WTC11 (cell line): ENCODE data around the gene RPL13A. TPM values are rescaled to one million over a fixed set of nuclear protein-coding genes. Genes with fewer than 3 reads are reported as not detected.

ENCODE experiments used
- ATAC-seq: fragments of 200-7000 bp; cut with Tn5 transposase; 2 replicates; pipeline ENCODE4 v1.10.0; 2021; ENCODE audit warnings: mild to moderate bottlenecking, moderate library complexity
- CTCF ChIA-PET: fragments of 300-600 bp; sonication (Branson Sonifier 250); formaldehyde crosslinking; loops from one replicate; lab custom pipeline; 2021; ENCODE audit warnings: antibody characterized with exemption; lab: Charles Lee
- POLR2A ChIA-PET: fragments of 350-600 bp; sonication (Branson Sonifier 250); formaldehyde crosslinking; loops from one replicate; lab custom pipeline; 2021; ENCODE audit warnings: antibody characterized with exemption; lab: Charles Lee
- DNase-seq: peaks from one replicate; pipeline ENCODE4 v3.0.0; 2021; ENCODE audit warnings: low spot score
- H3K27ac Mint-ChIP-seq: 2 replicates; pipeline ENCODE4 v1.8.0; 2021; ENCODE audit warnings: mixed read lengths
- H3K27me3 Mint-ChIP-seq: 2 replicates; pipeline ENCODE4 v1.8.0; 2021; ENCODE audit warnings: low read depth, mild to moderate bottlenecking, moderate library complexity, mixed read lengths
- H3K36me3 Mint-ChIP-seq: 2 replicates; pipeline ENCODE4 v1.8.0; 2021; ENCODE audit warnings: mixed read lengths
- H3K4me1 Mint-ChIP-seq: 2 replicates; pipeline ENCODE4 v1.8.0; 2022; ENCODE audit warnings: mixed read lengths
- H3K4me3 Mint-ChIP-seq: 2 replicates; pipeline ENCODE4 v1.8.0; 2021; ENCODE audit warnings: mild to moderate bottlenecking, moderate library complexity, mixed read lengths
- H3K9me3 Mint-ChIP-seq: 2 replicates; pipeline ENCODE4 v1.8.0; 2021; ENCODE audit warnings: mixed read lengths
- AR ChIP-seq: fragments of 250-450 bp; sonication (Bioruptor Pico); IDR thresholded peaks from 2 replicates; pipeline ENCODE4 v1.9.0; 2021; ENCODE audit warnings: mild to moderate bottlenecking
- ATF1 ChIP-seq: sonication (generic); formaldehyde crosslinking; IDR thresholded peaks from 2 replicates; pipeline ENCODE4 v1.8.1; 2023; ENCODE audit warnings: mild to moderate bottlenecking, moderate library complexity, missing genetic modification reagents
- ATF2 ChIP-seq: sonication (generic); formaldehyde crosslinking; IDR thresholded peaks from 2 replicates; pipeline ENCODE4 v1.8.1; 2022; ENCODE audit warnings: low read depth, missing genetic modification reagents, borderline replicate concordance
- ATF3 ChIP-seq: sonication (generic); formaldehyde crosslinking; conservative IDR thresholded peaks from 2 replicates; pipeline ENCODE4 v1.8.1; 2022; ENCODE audit warnings: mild to moderate bottlenecking, missing genetic modification reagents
- FOXK1 ChIP-seq: sonication (generic); formaldehyde crosslinking; IDR thresholded peaks from 2 replicates; pipeline ENCODE4 v1.8.0; 2022; ENCODE audit warnings: mild to moderate bottlenecking, moderate library complexity, missing genetic modification reagents
- FOXP4 ChIP-seq: sonication (generic); formaldehyde crosslinking; IDR thresholded peaks from 2 replicates; pipeline ENCODE4 v1.8.0; 2022; ENCODE audit warnings: mild to moderate bottlenecking, missing genetic modification reagents
- MLX ChIP-seq: sonication (generic); formaldehyde crosslinking; IDR thresholded peaks from 2 replicates; pipeline ENCODE4 v1.8.1; 2023; ENCODE audit warnings: mild to moderate bottlenecking, missing genetic modification reagents, moderate library complexity
- NFATC4 ChIP-seq: fragments of 250-450 bp; sonication (Bioruptor Pico); IDR thresholded peaks from 2 replicates; pipeline ENCODE4 v1.9.0; 2021; ENCODE audit warnings: mild to moderate bottlenecking
- RELA ChIP-seq: sonication (generic); formaldehyde crosslinking; IDR thresholded peaks from 2 replicates; pipeline ENCODE4 v1.8.1; 2022; ENCODE audit warnings: missing genetic modification reagents, mild to moderate bottlenecking, borderline replicate concordance
- RORB ChIP-seq: fragments of 250-450 bp; sonication (Bioruptor Pico); IDR thresholded peaks from 2 replicates; pipeline ENCODE4 v1.9.0; 2021; ENCODE audit warnings: mild to moderate bottlenecking
- ZNF396 ChIP-seq: fragments of 250-450 bp; sonication (Bioruptor Pico); IDR thresholded peaks from 2 replicates; pipeline ENCODE4 v1.8.0; 2021; ENCODE audit warnings: mild to moderate bottlenecking, moderate library complexity, borderline replicate concordance
- total RNA-seq: library from RNA; stranded (reverse); gene quantifications from 3 replicates; pipeline ENCODE4 v1.2.3, GENCODE V29; 2021
- TF ChIP-seq, protein P1 (sequence below): sonication (generic); formaldehyde crosslinking; IDR thresholded peaks from 2 replicates; pipeline ENCODE4 v1.8.0; 2023; ENCODE audit warnings: mild to moderate bottlenecking, missing genetic modification reagents
- TF ChIP-seq, protein P2 (sequence below): sonication (generic); formaldehyde crosslinking; IDR thresholded peaks from 2 replicates; pipeline ENCODE4 v1.8.1; 2022; ENCODE audit warnings: low read depth, mild to moderate bottlenecking, moderate library complexity, missing genetic modification reagents, borderline replicate concordance
- TF ChIP-seq, protein P3 (sequence below): sonication (generic); formaldehyde crosslinking; IDR thresholded peaks from 2 replicates; pipeline ENCODE4 v1.8.0; 2023; ENCODE audit warnings: missing genetic modification reagents, mild to moderate bottlenecking, borderline replicate concordance
- TF ChIP-seq, protein P4 (sequence below): sonication (generic); formaldehyde crosslinking; IDR thresholded peaks from 2 replicates; pipeline ENCODE4 v1.8.1; 2023; ENCODE audit warnings: mild to moderate bottlenecking, missing genetic modification reagents

RPL13A gene
- total RNA-seq, 1 experiment from 2014 or later: 3,861 TPM

GRCh38 chr19:49465371-49465770, 22.0 kb upstream of the RPL13A start:
- Mint-ChIP-seq H3K9me3 (no peaks in the 10 kb centered on the region), H3K27ac (no peak overlapping the region), H3K36me3 (peaks cover 6% of the 10 kb centered on the region), H3K4me3 (no peak overlapping the region), H3K27me3 (no peaks in the 10 kb centered on the region), H3K4me1 (peaks cover 7% of the 10 kb centered on the region)
- ATAC-seq (no peak), DNase-seq (no peak)
- POLR2A ChIA-PET: no interaction called here
- CTCF ChIA-PET: interaction anchor here (0.9 to 1.7 kb wide), 2 partner anchors 11 to 82 kb away, joined by 3 to 5 read pairs; no protein-coding TSS in a partner anchor
- TF ChIP-seq ATF1 (CRISPR knock-in tag): no peak
- TF ChIP-seq ZNF396 (CRISPR knock-in tag): no peak
- TF ChIP-seq, protein P1, sequence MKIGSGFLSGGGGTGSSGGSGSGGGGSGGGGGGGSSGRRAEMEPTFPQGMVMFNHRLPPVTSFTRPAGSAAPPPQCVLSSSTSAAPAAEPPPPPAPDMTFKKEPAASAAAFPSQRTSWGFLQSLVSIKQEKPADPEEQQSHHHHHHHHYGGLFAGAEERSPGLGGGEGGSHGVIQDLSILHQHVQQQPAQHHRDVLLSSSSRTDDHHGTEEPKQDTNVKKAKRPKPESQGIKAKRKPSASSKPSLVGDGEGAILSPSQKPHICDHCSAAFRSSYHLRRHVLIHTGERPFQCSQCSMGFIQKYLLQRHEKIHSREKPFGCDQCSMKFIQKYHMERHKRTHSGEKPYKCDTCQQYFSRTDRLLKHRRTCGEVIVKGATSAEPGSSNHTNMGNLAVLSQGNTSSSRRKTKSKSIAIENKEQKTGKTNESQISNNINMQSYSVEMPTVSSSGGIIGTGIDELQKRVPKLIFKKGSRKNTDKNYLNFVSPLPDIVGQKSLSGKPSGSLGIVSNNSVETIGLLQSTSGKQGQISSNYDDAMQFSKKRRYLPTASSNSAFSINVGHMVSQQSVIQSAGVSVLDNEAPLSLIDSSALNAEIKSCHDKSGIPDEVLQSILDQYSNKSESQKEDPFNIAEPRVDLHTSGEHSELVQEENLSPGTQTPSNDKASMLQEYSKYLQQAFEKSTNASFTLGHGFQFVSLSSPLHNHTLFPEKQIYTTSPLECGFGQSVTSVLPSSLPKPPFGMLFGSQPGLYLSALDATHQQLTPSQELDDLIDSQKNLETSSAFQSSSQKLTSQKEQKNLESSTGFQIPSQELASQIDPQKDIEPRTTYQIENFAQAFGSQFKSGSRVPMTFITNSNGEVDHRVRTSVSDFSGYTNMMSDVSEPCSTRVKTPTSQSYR (CRISPR knock-in tag): no peak
- TF ChIP-seq, protein P2, sequence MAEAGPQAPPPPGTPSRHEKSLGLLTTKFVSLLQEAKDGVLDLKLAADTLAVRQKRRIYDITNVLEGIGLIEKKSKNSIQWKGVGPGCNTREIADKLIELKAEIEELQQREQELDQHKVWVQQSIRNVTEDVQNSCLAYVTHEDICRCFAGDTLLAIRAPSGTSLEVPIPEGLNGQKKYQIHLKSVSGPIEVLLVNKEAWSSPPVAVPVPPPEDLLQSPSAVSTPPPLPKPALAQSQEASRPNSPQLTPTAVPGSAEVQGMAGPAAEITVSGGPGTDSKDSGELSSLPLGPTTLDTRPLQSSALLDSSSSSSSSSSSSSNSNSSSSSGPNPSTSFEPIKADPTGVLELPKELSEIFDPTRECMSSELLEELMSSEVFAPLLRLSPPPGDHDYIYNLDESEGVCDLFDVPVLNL (CRISPR knock-in tag): no peak
- TF ChIP-seq ATF2 (CRISPR knock-in tag): no peak
- no peak for TF ChIP-seq ATF3 (CRISPR knock-in tag)
- TF ChIP-seq MLX (CRISPR knock-in tag): no peak
- TF ChIP-seq RORB (CRISPR knock-in tag): no peak
- no peak for TF ChIP-seq FOXP4 (CRISPR knock-in tag)
- no peak for TF ChIP-seq NFATC4
- no peak for TF ChIP-seq AR (CRISPR knock-in tag)
- TF ChIP-seq, protein P3, sequence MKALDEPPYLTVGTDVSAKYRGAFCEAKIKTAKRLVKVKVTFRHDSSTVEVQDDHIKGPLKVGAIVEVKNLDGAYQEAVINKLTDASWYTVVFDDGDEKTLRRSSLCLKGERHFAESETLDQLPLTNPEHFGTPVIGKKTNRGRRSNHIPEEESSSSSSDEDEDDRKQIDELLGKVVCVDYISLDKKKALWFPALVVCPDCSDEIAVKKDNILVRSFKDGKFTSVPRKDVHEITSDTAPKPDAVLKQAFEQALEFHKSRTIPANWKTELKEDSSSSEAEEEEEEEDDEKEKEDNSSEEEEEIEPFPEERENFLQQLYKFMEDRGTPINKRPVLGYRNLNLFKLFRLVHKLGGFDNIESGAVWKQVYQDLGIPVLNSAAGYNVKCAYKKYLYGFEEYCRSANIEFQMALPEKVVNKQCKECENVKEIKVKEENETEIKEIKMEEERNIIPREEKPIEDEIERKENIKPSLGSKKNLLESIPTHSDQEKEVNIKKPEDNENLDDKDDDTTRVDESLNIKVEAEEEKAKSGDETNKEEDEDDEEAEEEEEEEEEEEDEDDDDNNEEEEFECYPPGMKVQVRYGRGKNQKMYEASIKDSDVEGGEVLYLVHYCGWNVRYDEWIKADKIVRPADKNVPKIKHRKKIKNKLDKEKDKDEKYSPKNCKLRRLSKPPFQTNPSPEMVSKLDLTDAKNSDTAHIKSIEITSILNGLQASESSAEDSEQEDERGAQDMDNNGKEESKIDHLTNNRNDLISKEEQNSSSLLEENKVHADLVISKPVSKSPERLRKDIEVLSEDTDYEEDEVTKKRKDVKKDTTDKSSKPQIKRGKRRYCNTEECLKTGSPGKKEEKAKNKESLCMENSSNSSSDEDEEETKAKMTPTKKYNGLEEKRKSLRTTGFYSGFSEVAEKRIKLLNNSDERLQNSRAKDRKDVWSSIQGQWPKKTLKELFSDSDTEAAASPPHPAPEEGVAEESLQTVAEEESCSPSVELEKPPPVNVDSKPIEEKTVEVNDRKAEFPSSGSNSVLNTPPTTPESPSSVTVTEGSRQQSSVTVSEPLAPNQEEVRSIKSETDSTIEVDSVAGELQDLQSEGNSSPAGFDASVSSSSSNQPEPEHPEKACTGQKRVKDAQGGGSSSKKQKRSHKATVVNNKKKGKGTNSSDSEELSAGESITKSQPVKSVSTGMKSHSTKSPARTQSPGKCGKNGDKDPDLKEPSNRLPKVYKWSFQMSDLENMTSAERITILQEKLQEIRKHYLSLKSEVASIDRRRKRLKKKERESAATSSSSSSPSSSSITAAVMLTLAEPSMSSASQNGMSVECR (CRISPR knock-in tag): no peak
- TF ChIP-seq, protein P4, sequence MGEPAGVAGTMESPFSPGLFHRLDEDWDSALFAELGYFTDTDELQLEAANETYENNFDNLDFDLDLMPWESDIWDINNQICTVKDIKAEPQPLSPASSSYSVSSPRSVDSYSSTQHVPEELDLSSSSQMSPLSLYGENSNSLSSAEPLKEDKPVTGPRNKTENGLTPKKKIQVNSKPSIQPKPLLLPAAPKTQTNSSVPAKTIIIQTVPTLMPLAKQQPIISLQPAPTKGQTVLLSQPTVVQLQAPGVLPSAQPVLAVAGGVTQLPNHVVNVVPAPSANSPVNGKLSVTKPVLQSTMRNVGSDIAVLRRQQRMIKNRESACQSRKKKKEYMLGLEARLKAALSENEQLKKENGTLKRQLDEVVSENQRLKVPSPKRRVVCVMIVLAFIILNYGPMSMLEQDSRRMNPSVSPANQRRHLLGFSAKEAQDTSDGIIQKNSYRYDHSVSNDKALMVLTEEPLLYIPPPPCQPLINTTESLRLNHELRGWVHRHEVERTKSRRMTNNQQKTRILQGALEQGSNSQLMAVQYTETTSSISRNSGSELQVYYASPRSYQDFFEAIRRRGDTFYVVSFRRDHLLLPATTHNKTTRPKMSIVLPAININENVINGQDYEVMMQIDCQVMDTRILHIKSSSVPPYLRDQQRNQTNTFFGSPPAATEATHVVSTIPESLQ: no peak
- no peak for TF ChIP-seq FOXK1
- no peak for TF ChIP-seq RELA (CRISPR knock-in tag)
